GM12891 (cell line): ENCODE data around the gene SORBS1.

Source experiments
- PAX5 ChIP-seq: IDR thresholded peaks from 2 replicates; pipeline ENCODE4 v1.6.1; 2011; ENCODE audit warnings: low read length, moderate library complexity, mild to moderate bottlenecking; ENCODE audit not compliant: insufficient read depth, severe bottlenecking
- POLR2A ChIP-seq: IDR thresholded peaks from 2 replicates; pipeline ENCODE4 v1.6.1; 2011; ENCODE audit warnings: low read depth, low read length, control low read depth
- POLR2AphosphoS5 ChIP-seq: IDR thresholded peaks from 2 replicates; pipeline ENCODE4 v1.6.1; 2011; ENCODE audit warnings: low read depth, low read length, control low read depth
- SPI1 ChIP-seq: IDR thresholded peaks from 2 replicates; pipeline ENCODE4 v1.6.1; 2011; ENCODE audit warnings: low read depth, low read length, control low read depth

GRCh38 chr10:95382174-95382573, 179.0 kb downstream of the SORBS1 start:
- no peak for TF ChIP-seq POLR2AphosphoS5
- TF ChIP-seq SPI1: no peak
- TF ChIP-seq PAX5: no peak
- TF ChIP-seq POLR2A: no peak
